GM08714 (cell line): ENCODE measurements around the gene GLT1D1.

Experiments
- H3K4me3 ChIP-seq: fragments of 200-500 bp; sonication (Bioruptor generic); 2 replicates; pipeline ENCODE4 v1.5.1; 2014; ENCODE audit warnings: mild to moderate bottlenecking, low read length, inconsistent platforms
- ZNF274 ChIP-seq: IDR thresholded peaks from 2 replicates; pipeline ENCODE4 v1.6.1; 2012; ENCODE audit warnings: mild to moderate bottlenecking, low read depth, low read length

The GLT1D1 gene

GRCh38 chr12:128857133-128857763, 4.0 kb downstream of the GLT1D1 start:
- TF ChIP-seq ZNF274: no peak
- H3K4me3 ChIP-seq: no peak overlapping the region

- no peak for TF ChIP-seq ZNF274
- no peak overlapping the region for H3K4me3 ChIP-seq
Observed at GRCh38 chr12:128859311-128859710, 6.0 kb downstream of the GLT1D1 start.

- no peak overlapping the region for H3K4me3 ChIP-seq
- TF ChIP-seq ZNF274: no peak
Observed at GRCh38 chr12:128861226-128862016, 8.1 kb downstream of the GLT1D1 start.

- TF ChIP-seq ZNF274: no peak
- H3K4me3 ChIP-seq: no peak overlapping the region
Observed at GRCh38 chr12:128863957-128864356, 10.7 kb downstream of the GLT1D1 start.

GRCh38 chr12:128864516-128865186, 11.4 kb downstream of the GLT1D1 start:
- no peak overlapping the region for H3K4me3 ChIP-seq
- no peak for TF ChIP-seq ZNF274

- H3K4me3 ChIP-seq: no peak overlapping the region
- no peak for TF ChIP-seq ZNF274
Observed at GRCh38 chr12:128867466-128867865, 14.2 kb downstream of the GLT1D1 start.

- no peak for TF ChIP-seq ZNF274
- no peak overlapping the region for H3K4me3 ChIP-seq
Observed at GRCh38 chr12:128871516-128871892, 18.2 kb downstream of the GLT1D1 start.

- H3K4me3 ChIP-seq: no peak overlapping the region
- no peak for TF ChIP-seq ZNF274
Observed at GRCh38 chr12:128872303-128872702, 19.0 kb downstream of the GLT1D1 start.

- no peak overlapping the region for H3K4me3 ChIP-seq
- no peak for TF ChIP-seq ZNF274
Observed at GRCh38 chr12:128876559-128876958, 23.3 kb downstream of the GLT1D1 start.

- TF ChIP-seq ZNF274: no peak
- H3K4me3 ChIP-seq: no peak overlapping the region
Observed at GRCh38 chr12:128879898-128880764, 26.9 kb downstream of the GLT1D1 start.

- TF ChIP-seq ZNF274: no peak
- no peak overlapping the region for H3K4me3 ChIP-seq
Observed at GRCh38 chr12:128891856-128892255, 38.6 kb downstream of the GLT1D1 start.

- TF ChIP-seq ZNF274: no peak
- H3K4me3 ChIP-seq: no peak overlapping the region
Observed at GRCh38 chr12:128903236-128903635, 50.0 kb downstream of the GLT1D1 start.

GRCh38 chr12:128905003-128905544, 51.8 kb downstream of the GLT1D1 start:
- no peak overlapping the region for H3K4me3 ChIP-seq
- no peak for TF ChIP-seq ZNF274

GRCh38 chr12:128906485-128907137, 53.3 kb downstream of the GLT1D1 start:
- no peak for TF ChIP-seq ZNF274
- no peak overlapping the region for H3K4me3 ChIP-seq
